Tibial artery (tissue), 4 donors: ENCODE results near the gene WTAP.
"Not testable (repeated sequence)": the region's sequence is repeated elsewhere in the genome, so short reads cannot be mapped to it uniquely, and the experiment has no call there.

ENCODE experiments used
- DNase-seq, 2 donors: peaks; one replicate each; pipeline ENCODE4 v3.0.0-alpha.2; 2019
- H3K27ac ChIP-seq, 2 donors: fragments of 200-600 bp; sonication (generic) in 1 of 2; 1 replicate in 1 of 2; 2 replicates in 1 of 2; pipeline ENCODE4 v1.5.1; 2018 to 2019; ENCODE audit warnings: mild to moderate bottlenecking in 1 of 2
- H3K27me3 ChIP-seq, 2 donors: fragments of 200-600 bp; sonication (generic) in 1 of 2; one replicate each; pipeline versions ENCODE4 v1.5.1 to v1.6.0; 2016 to 2019
- H3K36me3 ChIP-seq, 3 donors: fragments of 200-600 bp; sonication (generic) in 2 of 3; one replicate each; pipeline ENCODE4 v1.5.1; 2016 to 2019; ENCODE audit warnings: mild to moderate bottlenecking in 2 of 3
- H3K4me1 ChIP-seq, 4 donors: fragments of 200-600 bp; sonication (generic) in 2 of 4; 1 replicate in 3 of 4; 2 replicates in 1 of 4; pipeline ENCODE4 v1.5.1; 2016 to 2019
- H3K4me3 ChIP-seq, 2 donors: fragments of 200-600 bp; sonication (generic) in 1 of 2; 1 replicate in 1 of 2; 2 replicates in 1 of 2; pipeline ENCODE4 v1.5.1; 2018 to 2019; ENCODE audit warnings: mild to moderate bottlenecking in 2 of 2
- H3K9me3 ChIP-seq, 3 donors: fragments of 200-600 bp; sonication (generic) in 1 of 3; one replicate each; pipeline ENCODE4 v1.5.1; 2016 to 2019
- CTCF ChIP-seq, 2 experiments: fragments of 200-600 bp in 1 of 2; fragments of 450-650 bp in 1 of 2; IDR thresholded peaks; one replicate each; pipeline ENCODE4 v1.5.1; 2017 to 2019; ENCODE audit warnings: antibody characterized with exemption in 2 of 2, mild to moderate bottlenecking in 1 of 2, moderate library complexity in 1 of 2
- intact Hi-C: fragments of 100-400 bp; cut with DNase I; formaldehyde crosslinking; loops from one replicate; pipeline ENCODE4 v1.15.0; 2023; ENCODE audit warnings: low total_unique reads

The WTAP gene

GRCh38 chr6:159729598-159730331 lies 2.5 kb downstream of the WTAP start:
- no peak for DNase-seq
- no peaks in the 10 kb centered on the region for H3K9me3 ChIP-seq
- H3K27ac ChIP-seq = peak overlapping the region; percentile 24 to 99
- no peaks in the 10 kb centered on the region for H3K36me3 ChIP-seq
- peak overlapping the region; percentile 84 to 96 for H3K4me3 ChIP-seq
- intact Hi-C loops = loop anchor here (5.0 kb wide), 1 partner anchor 33 kb away; the partner anchor contains the start of gene ACAT2
- peaks cover 0 to 69% (median 29%) of the 10 kb centered on the region in 4 donors for H3K4me1 ChIP-seq
- TF ChIP-seq CTCF (IDR thresholded peaks at IDR 0.05) = no peak
- no peaks in the 10 kb centered on the region for H3K27me3 ChIP-seq

- no peak for DNase-seq
- peaks cover 0 to 73% (median 29%) of the 10 kb centered on the region in 4 donors for H3K4me1 ChIP-seq
- H3K27me3 ChIP-seq = no peaks in the 10 kb centered on the region
- H3K9me3 ChIP-seq = no peaks in the 10 kb centered on the region
- H3K36me3 ChIP-seq = no peaks in the 10 kb centered on the region
- TF ChIP-seq CTCF (IDR thresholded peaks at IDR 0.05) = no peak
- peak overlapping the region in 1 of 2 donors; percentile 99 for H3K27ac ChIP-seq
- intact Hi-C loops = no loop called here
- H3K4me3 ChIP-seq = peak overlapping the region in 1 of 2 donors; percentile 96
Measured at GRCh38 chr6:159730332-159730676, 3.0 kb downstream of the WTAP start.

- intact Hi-C loops, DNase-seq, H3K9me3 ChIP-seq, H3K27ac ChIP-seq, H3K4me3 ChIP-seq, H3K27me3 ChIP-seq, H3K36me3 ChIP-seq: not testable (repeated sequence)
- H3K4me1 ChIP-seq = peaks cover 0 to 89% (median 32%) of the 10 kb centered on the region in 4 donors
Measured at GRCh38 chr6:159732550-159732949, 5.2 kb downstream of the WTAP start.

GRCh38 chr6:159733395-159733794 lies 6.1 kb downstream of the WTAP start:
- H3K27ac ChIP-seq, intact Hi-C loops, H3K9me3 ChIP-seq: not testable (repeated sequence)

GRCh38 chr6:159736908-159737307 lies 9.6 kb downstream of the WTAP start:
- Histone ChIP-seq H3K9me3 (no peaks in the 10 kb centered on the region), H3K27me3 (no peaks in the 10 kb centered on the region), H3K36me3 (peaks cover 12 to 25% (median 18%) of the 10 kb centered on the region in 3 donors), H3K4me3 (no peak overlapping the region), H3K4me1 (peaks cover 0 to 63% (median 20%) of the 10 kb centered on the region in 4 donors), H3K27ac (no peak overlapping the region)
- TF ChIP-seq CTCF (IDR thresholded peaks at IDR 0.05) = no peak
- DNase-seq = no peak
- intact Hi-C loops = no loop called here

More at GRCh38 chr6:159733395-159733794, 6.1 kb downstream of the WTAP start:
- H3K27me3 ChIP-seq, DNase-seq, H3K4me3 ChIP-seq, H3K36me3 ChIP-seq: not testable (repeated sequence)
- peaks cover 0 to 90% (median 33%) of the 10 kb centered on the region in 4 donors for H3K4me1 ChIP-seq

GRCh38 chr6:159739341-159739740 lies 12.0 kb downstream of the WTAP start:
- Histone ChIP-seq H3K27me3 (no peaks in the 10 kb centered on the region), H3K36me3 (peaks cover 37 to 49% (median 42%) of the 10 kb centered on the region in 3 donors), H3K9me3 (no peaks in the 10 kb centered on the region), H3K4me1 (peaks cover 0 to 38% (median 12%) of the 10 kb centered on the region in 4 donors), H3K27ac (no peak overlapping the region), H3K4me3 (no peak overlapping the region)
- intact Hi-C loops = no loop called here
- no peak for DNase-seq
- no peak for TF ChIP-seq CTCF (IDR thresholded peaks at IDR 0.05)
